ENCODE results near the gene UBE2E3.

DNA sequence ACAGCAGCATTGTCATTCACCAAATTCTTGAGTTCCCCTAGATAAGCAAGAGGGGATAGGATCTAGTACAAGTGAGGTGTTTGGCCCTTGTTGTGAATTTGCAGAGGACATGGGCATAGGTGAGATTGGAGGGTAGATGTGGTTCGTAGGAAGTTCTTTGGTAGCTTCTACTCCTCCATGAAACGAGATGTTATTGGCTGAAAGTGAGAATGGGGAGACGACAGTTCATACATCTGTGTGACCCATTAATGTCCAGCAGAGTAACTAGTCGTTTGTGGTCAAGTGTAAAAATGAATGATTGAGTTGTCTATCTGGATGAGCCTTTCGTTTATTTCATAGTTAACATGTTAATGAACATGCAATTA is 90.4 kb downstream of the UBE2E3 start:
- TF ChIP-seq CTCF (conservative IDR thresholded peaks at IDR 0.05) (no peak), EZH2 (IDR thresholded peaks at IDR 0.05; ENCODE audit: low read depth) (no peak)

All from PC-9 (cell line).